Astrocyte (in vitro differentiated cells and primary cell): ENCODE measurements around the gene SH3BP4. TPM values are rescaled to one million over a fixed set of nuclear protein-coding genes. Genes with fewer than 3 reads are reported as not detected.

Experiments
- DNase-seq: peaks from one replicate; pipeline ENCODE4 v3.0.0-alpha.2; 2010; ENCODE audit warnings: low read depth
- FAIRE-seq: peaks from 2 replicates; lab custom pipeline; 2011; peaks lifted over from hg19 to GRCh38; lab: Jason Lieb, UNC
- H2AFZ ChIP-seq: 2 replicates; pipeline ENCODE4 v1.6.0; 2012; ENCODE audit warnings: low read depth, low read length, inconsistent platforms
- H3K27ac ChIP-seq: 2 replicates; pipeline ENCODE4 v1.5.1; 2011; ENCODE audit warnings: low read depth, low read length, inconsistent platforms
- H3K27me3 ChIP-seq: 2 replicates; pipeline ENCODE4 v1.6.0; 2011; ENCODE audit warnings: low read length, inconsistent platforms; ENCODE audit not compliant: insufficient read depth
- H3K36me3 ChIP-seq: 2 replicates; pipeline ENCODE4 v1.5.1; 2011; ENCODE audit warnings: low read length, inconsistent platforms; ENCODE audit not compliant: insufficient read depth
- H3K4me1 ChIP-seq: 2 replicates; pipeline ENCODE4 v1.5.1; 2011; ENCODE audit warnings: low read length, inconsistent platforms; ENCODE audit not compliant: insufficient read depth
- H3K4me2 ChIP-seq: 2 replicates; pipeline ENCODE4 v1.6.0; 2012; ENCODE audit warnings: low read length, inconsistent platforms
- H3K4me3 ChIP-seq: 2 replicates; pipeline ENCODE4 v1.5.1; 2011; ENCODE audit warnings: low read depth, mild to moderate bottlenecking, low read length, inconsistent platforms; ENCODE audit not compliant: insufficient read depth
- H3K79me2 ChIP-seq: 2 replicates; pipeline ENCODE4 v1.6.0; 2012; ENCODE audit warnings: mild to moderate bottlenecking, low read length, inconsistent platforms; ENCODE audit not compliant: insufficient read depth
- H3K9ac ChIP-seq: 2 replicates; pipeline ENCODE4 v1.6.0; 2012; ENCODE audit warnings: mild to moderate bottlenecking, low read length, inconsistent platforms
- H3K9me3 ChIP-seq: 2 replicates; pipeline ENCODE4 v1.5.1; 2012; ENCODE audit warnings: low read depth, mild to moderate bottlenecking, low read length, inconsistent platforms; ENCODE audit not compliant: insufficient read depth
- H4K20me1 ChIP-seq: 2 replicates; pipeline ENCODE4 v1.6.0; 2012; ENCODE audit warnings: low read length, inconsistent platforms; ENCODE audit not compliant: insufficient read depth
- H3K27ac Mint-ChIP-seq: one replicate; pipeline ENCODE4 v1.8.0; 2021; ENCODE audit warnings: mild to moderate bottlenecking, mixed read lengths; ENCODE audit not compliant: unreplicated experiment
- H3K27me3 Mint-ChIP-seq: one replicate; pipeline ENCODE4 v1.8.0; 2021; ENCODE audit warnings: low read depth, mixed read lengths; ENCODE audit not compliant: unreplicated experiment
- H3K36me3 Mint-ChIP-seq: one replicate; pipeline ENCODE4 v1.8.0; 2021; ENCODE audit warnings: low read depth, mixed read lengths; ENCODE audit not compliant: unreplicated experiment
- H3K4me1 Mint-ChIP-seq: one replicate; pipeline ENCODE4 v1.8.0; 2021; ENCODE audit warnings: low read depth, mixed read lengths; ENCODE audit not compliant: unreplicated experiment
- H3K4me3 Mint-ChIP-seq: one replicate; pipeline ENCODE4 v1.8.0; 2021; ENCODE audit warnings: mild to moderate bottlenecking, moderate library complexity, mixed read lengths; ENCODE audit not compliant: unreplicated experiment
- H3K9me3 Mint-ChIP-seq: one replicate; pipeline ENCODE4 v1.8.0; 2021; ENCODE audit warnings: mild to moderate bottlenecking, mixed read lengths; ENCODE audit not compliant: unreplicated experiment
- CTCF ChIP-seq: IDR thresholded peaks from 2 replicates; pipeline ENCODE4 v1.5.1; 2011; ENCODE audit warnings: low read depth, mild to moderate bottlenecking, inconsistent platforms, low read length, moderate library complexity; ENCODE audit not compliant: insufficient read depth
- EZH2 ChIP-seq: IDR thresholded peaks from 2 replicates; pipeline ENCODE4 v1.6.1; 2012; ENCODE audit warnings: mild to moderate bottlenecking, low read length, inconsistent platforms; ENCODE audit not compliant: insufficient read depth
- total RNA-seq: library from RNA; stranded (reverse); gene quantifications from 2 replicates; pipeline ENCODE4 v1.2.1, GENCODE V29; 2021

The SH3BP4 gene
- total RNA-seq, 1 donor from 2014 or later: 127 TPM

DNA sequence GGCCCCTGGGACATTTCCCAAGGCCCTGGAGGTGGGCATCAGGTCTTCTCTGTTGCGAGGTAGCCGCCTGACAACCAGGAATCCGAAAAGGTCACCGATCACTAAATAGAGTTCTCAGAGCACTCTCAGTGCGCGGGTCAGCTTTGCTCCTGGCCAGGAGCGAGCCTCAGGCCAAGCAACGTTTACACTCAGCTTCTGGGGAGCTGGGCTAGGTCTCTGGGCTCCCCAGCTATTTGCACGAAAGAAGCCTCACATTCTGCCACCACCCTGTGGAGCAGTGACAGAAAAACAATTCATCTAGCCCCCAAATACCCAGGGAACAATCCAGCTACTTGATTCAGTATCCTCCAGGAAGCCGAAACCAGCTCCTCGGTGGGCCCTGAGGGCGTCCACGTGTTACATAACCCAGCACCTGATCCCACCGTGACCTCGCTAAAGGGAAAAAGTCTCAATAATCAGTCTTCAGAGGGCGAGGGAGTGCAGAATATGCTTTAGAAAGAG lies 3.3 kb downstream of the SH3BP4 start:
- H3K4me3 Mint-ChIP-seq: peak overlapping the region; percentile 99
- FAIRE-seq: no peak
- H3K4me1 ChIP-seq: peaks cover 64% of the 10 kb centered on the region
- H3K4me2 ChIP-seq: peak overlapping the region; percentile 97
- TF ChIP-seq EZH2: no peak
- no peak for TF ChIP-seq CTCF
- peaks cover 74% of the 10 kb centered on the region for H4K20me1 ChIP-seq
- H3K4me3 ChIP-seq: peak overlapping the region; percentile 96
- H3K36me3 ChIP-seq: peaks cover 4% of the 10 kb centered on the region
- peaks cover 51% of the 10 kb centered on the region for H3K4me1 Mint-ChIP-seq
- H2AFZ ChIP-seq: no peak overlapping the region
- peak overlapping the region; percentile 90 for H3K27ac ChIP-seq
- peaks cover 16% of the 10 kb centered on the region for H3K36me3 Mint-ChIP-seq
- no peaks in the 10 kb centered on the region for H3K27me3 Mint-ChIP-seq
- peak overlapping the region; percentile 98 for H3K9ac ChIP-seq
- H3K9me3 Mint-ChIP-seq: no peaks in the 10 kb centered on the region
- no peak for DNase-seq
- H3K27me3 ChIP-seq: no peaks in the 10 kb centered on the region
- peak overlapping the region; percentile 97 for H3K27ac Mint-ChIP-seq
- peaks cover 85% of the 10 kb centered on the region for H3K79me2 ChIP-seq
- H3K9me3 ChIP-seq: no peaks in the 10 kb centered on the region

DNA sequence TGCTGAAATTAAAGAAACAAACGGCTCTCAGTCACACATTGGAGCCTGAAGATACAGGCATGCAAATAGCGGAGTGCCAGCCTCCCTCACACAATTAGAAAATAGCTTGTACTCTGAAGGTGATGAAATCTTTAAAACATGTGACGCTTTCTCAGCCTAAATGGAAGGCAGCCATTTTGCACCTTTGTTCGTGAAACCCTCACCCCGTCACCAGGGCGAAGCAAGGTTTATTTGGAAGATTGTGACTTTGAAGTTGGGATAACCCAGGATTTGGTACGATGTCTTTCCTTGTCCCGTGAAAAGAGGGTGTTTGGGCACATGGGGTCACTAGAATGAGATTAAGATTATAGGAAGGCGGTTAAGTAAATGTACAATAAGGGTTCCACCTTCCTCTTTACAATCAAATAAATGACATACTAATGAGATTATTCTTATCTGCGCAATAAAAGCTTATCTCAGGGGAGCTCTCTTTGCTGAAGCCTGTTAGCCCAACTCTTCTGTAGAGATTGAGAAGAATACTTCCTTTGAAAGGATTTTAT lies 4.2 kb downstream of the SH3BP4 start:
- Mint-ChIP-seq H3K9me3 (no peaks in the 10 kb centered on the region), H3K27me3 (no peaks in the 10 kb centered on the region), H3K27ac (peak overlapping the region; percentile 97), H3K4me3 (peak overlapping the region; percentile 99), H3K36me3 (peaks cover 16% of the 10 kb centered on the region), H3K4me1 (peaks cover 53% of the 10 kb centered on the region)
- Histone ChIP-seq H3K9me3 (no peaks in the 10 kb centered on the region), H3K4me3 (no peak overlapping the region), H3K36me3 (peaks cover 4% of the 10 kb centered on the region), H3K4me1 (peaks cover 64% of the 10 kb centered on the region), H2AFZ (no peak overlapping the region), H3K4me2 (peak overlapping the region; percentile 97), H3K79me2 (peaks cover 94% of the 10 kb centered on the region), H3K9ac (peak overlapping the region; percentile 98), H4K20me1 (peaks cover 83% of the 10 kb centered on the region), H3K27ac (no peak overlapping the region), H3K27me3 (no peaks in the 10 kb centered on the region)
- no peak for FAIRE-seq
- no peak for TF ChIP-seq CTCF
- no peak for DNase-seq

DNA sequence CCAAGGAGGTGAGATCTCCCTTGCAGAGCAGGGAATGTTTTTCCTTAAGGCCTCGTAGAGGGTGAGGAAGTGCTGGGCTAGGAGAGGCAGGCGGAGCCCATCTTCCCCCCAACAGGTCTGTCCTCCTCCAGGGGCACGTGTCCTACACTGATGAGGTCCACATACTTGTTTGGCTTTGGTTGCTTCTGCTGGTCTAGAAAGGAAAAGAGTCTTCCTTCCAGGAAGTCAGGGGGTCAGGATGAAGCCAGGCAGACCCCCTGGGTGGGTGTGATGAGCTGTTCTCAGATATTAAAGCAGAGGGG lies 6.0 kb downstream of the SH3BP4 start:
- Mint-ChIP-seq H3K4me3 (peak overlapping the region; percentile 62), H3K36me3 (peaks cover 14% of the 10 kb centered on the region), H3K27ac (peak overlapping the region; percentile 76), H3K27me3 (no peaks in the 10 kb centered on the region), H3K4me1 (peaks cover 59% of the 10 kb centered on the region), H3K9me3 (no peaks in the 10 kb centered on the region)
- Histone ChIP-seq H3K4me2 (peak overlapping the region; percentile 97), H3K79me2 (peaks cover 100% of the 10 kb centered on the region), H3K4me1 (peaks cover 60% of the 10 kb centered on the region), H3K4me3 (no peak overlapping the region), H2AFZ (no peak overlapping the region), H3K9me3 (no peaks in the 10 kb centered on the region), H4K20me1 (peaks cover 98% of the 10 kb centered on the region), H3K36me3 (peaks cover 4% of the 10 kb centered on the region), H3K27ac (no peak overlapping the region), H3K9ac (peak overlapping the region; percentile 15), H3K27me3 (no peaks in the 10 kb centered on the region)
- FAIRE-seq (no peak), DNase-seq (no peak)
- no peak for TF ChIP-seq CTCF
- no peak for TF ChIP-seq EZH2
